SK-N-SH (cell line): ENCODE data around the gene OR7A10. TPM values are rescaled to one million over a fixed set of nuclear protein-coding genes. Genes with fewer than 3 reads are reported as not detected.

Experiments
- CTCF ChIA-PET: fragments of 300-600, 350-600 bp; formaldehyde crosslinking; extraction: SDS; loops from one replicate; lab custom pipeline; 2021; lab: Yijun Ruan, JAX
- POLR2A ChIA-PET: fragments of 350-600 bp; sonication (Branson Sonifier 250); formaldehyde crosslinking; extraction: SDS; loops from one replicate; lab custom pipeline; 2020; ENCODE audit warnings: antibody characterized with exemption, inconsistent platforms; lab: Yijun Ruan, JAX
- DNase-seq: peaks from one replicate; pipeline ENCODE4 v3.0.0; 2012
- H2AFZ ChIP-seq: fragments of 200-600 bp; sonication (generic); 2 replicates; pipeline ENCODE4 v1.8.1; 2016; ENCODE audit warnings: antibody characterized with exemption, mild to moderate bottlenecking, low read depth
- H3F3A ChIP-seq: fragments of 200-600 bp; sonication (generic); replicated peaks from 2 replicates; pipeline ENCODE3; 2016; ENCODE audit warnings: antibody characterized with exemption, mild to moderate bottlenecking; ENCODE audit not compliant: insufficient read depth
- H3K27ac ChIP-seq, 2 experiments: fragments of 200-500 bp in 1 of 2; fragments of 200-600 bp in 1 of 2; sonication (Bioruptor generic) in 1 of 2; sonication (generic), shearing (Covaris generic) in 1 of 2; 2 replicates each; pipeline versions ENCODE4 v1.5.1 to v1.6.1; 2014 to 2016; ENCODE audit warnings: low read depth in 2 of 2, inconsistent platforms in 1 of 2, low read length in 1 of 2, mild to moderate bottlenecking in 1 of 2, mixed read lengths in 1 of 2
- H3K27me3 ChIP-seq: fragments of 200-600 bp; sonication (generic), shearing (Covaris generic); 2 replicates; pipeline ENCODE4 v1.6.1; 2016; ENCODE audit warnings: mixed run types; ENCODE audit not compliant: insufficient read depth
- H3K36me3 ChIP-seq, 2 experiments: fragments of 200-500 bp in 1 of 2; fragments of 200-600 bp in 1 of 2; sonication (Bioruptor generic) in 1 of 2; sonication (generic) in 1 of 2; replicated peaks in 1 of 2; 2 replicates each; pipeline versions ENCODE3 to v1.5.1; 2014 to 2016; ENCODE audit warnings: low read length in 1 of 2, mild to moderate bottlenecking in 1 of 2; ENCODE audit not compliant: insufficient read depth in 2 of 2, control insufficient read depth in 1 of 2
- H3K4me1 ChIP-seq, 2 experiments: fragments of 200-500 bp in 1 of 2; fragments of 200-600 bp in 1 of 2; sonication (Bioruptor generic) in 1 of 2; sonication (generic), shearing (Covaris generic) in 1 of 2; 2 replicates each; pipeline versions ENCODE4 v1.5.1 to v1.6.1; 2014 to 2016; ENCODE audit warnings: low read depth in 1 of 2, low read length in 1 of 2, mixed run types in 1 of 2; ENCODE audit not compliant: insufficient read depth in 2 of 2, control insufficient read depth in 1 of 2
- H3K4me2 ChIP-seq: fragments of 200-600 bp; sonication (generic), shearing (Covaris generic); 2 replicates; pipeline ENCODE4 v1.6.1; 2017; ENCODE audit warnings: mixed run types
- H3K4me3 ChIP-seq, 2 experiments: fragments of 200-500 bp in 1 of 2; fragments of 200-600 bp in 1 of 2; sonication (Bioruptor generic) in 1 of 2; sonication (generic), shearing (Covaris generic) in 1 of 2; 2 replicates each; pipeline versions ENCODE4 v1.5.1 to v1.8.1; 2014 to 2016; ENCODE audit warnings: low read depth in 2 of 2, inconsistent platforms in 1 of 2, low read length in 1 of 2, mild to moderate bottlenecking in 1 of 2, mixed read lengths in 1 of 2, moderate library complexity in 1 of 2
- H3K79me2 ChIP-seq: fragments of 200-600 bp; sonication (generic); 2 replicates; pipeline ENCODE4 v1.8.1; 2017; ENCODE audit warnings: mild to moderate bottlenecking; ENCODE audit not compliant: insufficient read depth
- H3K9ac ChIP-seq: fragments of 200-600 bp; sonication (generic); 2 replicates; pipeline ENCODE4 v1.6.1; 2017; ENCODE audit warnings: mixed run types
- H3K9me2 ChIP-seq: fragments of 200-600 bp; sonication (generic); 2 replicates; pipeline ENCODE4 v1.6.1; 2017; ENCODE audit warnings: mixed run types
- H3K9me3 ChIP-seq: fragments of 200-600 bp; sonication (generic); 2 replicates; pipeline ENCODE4 v1.6.1; 2017; ENCODE audit warnings: mixed run types, mild to moderate bottlenecking, moderate library complexity
- H4K20me1 ChIP-seq: fragments of 200-600 bp; sonication (generic); 2 replicates; pipeline ENCODE4 v1.6.1; 2017; ENCODE audit warnings: mild to moderate bottlenecking, mixed run types; ENCODE audit not compliant: insufficient read depth
- CTCF ChIP-seq: fragments of 200-600 bp; sonication (generic); IDR thresholded peaks from 2 replicates; pipeline ENCODE4 v1.6.1; 2017; ENCODE audit warnings: antibody characterized with exemption, mild to moderate bottlenecking, moderate library complexity
- ELF1 ChIP-seq: IDR thresholded peaks from 2 replicates; pipeline ENCODE4 v1.4.0; 2012
- FOSL2 ChIP-seq: IDR thresholded peaks from 2 replicates; pipeline ENCODE4 v1.4.0; 2012; ENCODE audit warnings: low read depth, mild to moderate bottlenecking, moderate library complexity, borderline replicate concordance
- FOXJ3 ChIP-seq: sonication (generic); formaldehyde crosslinking; IDR thresholded peaks from 2 replicates; pipeline ENCODE4 v1.5.1; 2020; ENCODE audit warnings: mild to moderate bottlenecking, missing genetic modification reagents
- FOXM1 ChIP-seq: IDR thresholded peaks from 2 replicates; pipeline ENCODE4 v1.4.0; 2012; ENCODE audit warnings: low read depth, mild to moderate bottlenecking
- GATA2 ChIP-seq: sonication (generic); formaldehyde crosslinking; IDR thresholded peaks from 2 replicates; pipeline ENCODE4 v1.5.0; 2020; ENCODE audit warnings: mild to moderate bottlenecking, missing genetic modification reagents
- JUND ChIP-seq: IDR thresholded peaks from 2 replicates; pipeline ENCODE4 v1.4.0; 2012
- MEF2A ChIP-seq: IDR thresholded peaks from 2 replicates; pipeline ENCODE4 v1.4.0; 2012; ENCODE audit warnings: low read depth, borderline replicate concordance
- MXI1 ChIP-seq: IDR thresholded peaks from 2 replicates; pipeline ENCODE4 v1.6.1; 2012; ENCODE audit warnings: mild to moderate bottlenecking, low read depth, low read length, improper control_type of control experiment
- NFIC ChIP-seq: IDR thresholded peaks from 2 replicates; pipeline ENCODE4 v1.4.0; 2012; ENCODE audit warnings: borderline replicate concordance
- NRF1 ChIP-seq: IDR thresholded peaks from 2 replicates; pipeline ENCODE4 v1.6.1; 2012; ENCODE audit warnings: low read depth, mild to moderate bottlenecking, low read length
- RCOR1 ChIP-seq: fragments of 150-350 bp; IDR thresholded peaks from 2 replicates; pipeline ENCODE4 v1.6.1; 2017; ENCODE audit warnings: antibody characterized with exemption, low read length
- RFX5 ChIP-seq: IDR thresholded peaks from 2 replicates; pipeline ENCODE4 v1.6.1; 2012; ENCODE audit warnings: mild to moderate bottlenecking, improper control_type of control experiment, low read length
- RXRA ChIP-seq: IDR thresholded peaks from 2 replicates; pipeline ENCODE4 v1.4.0; 2012; ENCODE audit warnings: low read depth, mild to moderate bottlenecking, borderline replicate concordance
- SIN3A ChIP-seq: IDR thresholded peaks from 2 replicates; pipeline ENCODE4 v1.6.1; 2012; ENCODE audit warnings: low read depth, mild to moderate bottlenecking, low read length, moderate library complexity, borderline replicate concordance
- TAF1 ChIP-seq: IDR thresholded peaks from 2 replicates; pipeline ENCODE4 v1.6.1; 2012; ENCODE audit warnings: low read depth, mild to moderate bottlenecking, low read length, moderate library complexity, borderline replicate concordance
- TCF12 ChIP-seq: IDR thresholded peaks from 2 replicates; pipeline ENCODE4 v1.4.0; 2012
- WGBS: methylation state at CpG from one replicate; pipeline ENCODE4 v1.1.6; 2017; ENCODE audit warnings: low lambda C conversion rate; 5-methylcytosine and 5-hydroxymethylcytosine counted together
- polyA plus RNA-seq, 3 experiments: library from polyadenylated mRNA; depleted of rRNA; stranded (reverse); fragments of >200 nt; gene quantifications; 2 replicates each; pipeline ENCODE4 v1.2.3, GENCODE V29; 2012
- TF ChIP-seq, protein P1 (sequence below): fragments of 150-350 bp; IDR thresholded peaks from 2 replicates; pipeline ENCODE4 v1.6.1; 2016; ENCODE audit warnings: mild to moderate bottlenecking, low read depth, low read length

The OR7A10 gene
- polyA plus RNA-seq, 1 of the 3 experiments (the other 2 are of a cell fraction) = not detected

GRCh38 chr19:14814982-14815652 is 33.6 kb downstream of the OR7A10 start:
- Histone ChIP-seq H3K27ac (no peak overlapping the region), H3K9me3 (no peaks in the 10 kb centered on the region), H3K4me1 (no peaks in the 10 kb centered on the region), H3K79me2 (no peaks in the 10 kb centered on the region), H3K27me3 (peaks cover 22% of the 10 kb centered on the region; the same call in 1 of the 2 replicates), H3K4me2 (no peak overlapping the region), H3K9ac (no peak overlapping the region), H3K4me3 (no peak overlapping the region), H3K36me3 (no peaks in the 10 kb centered on the region), H2AFZ (no peak overlapping the region), H4K20me1 (no peaks in the 10 kb centered on the region), H3K9me2 (no peaks in the 10 kb centered on the region), H3F3A (no peaks in the 10 kb centered on the region)
- TF ChIP-seq SIN3A (no peak), TCF12 (no peak), TAF1 (no peak), FOSL2 (no peak), RXRA (no peak), NRF1 (no peak), GATA2 (CRISPR knock-in tag) (no peak), FOXM1 (no peak), MEF2A (no peak), RFX5 (no peak), ELF1 (no peak), NFIC (no peak)
- TF ChIP-seq, protein P1, sequence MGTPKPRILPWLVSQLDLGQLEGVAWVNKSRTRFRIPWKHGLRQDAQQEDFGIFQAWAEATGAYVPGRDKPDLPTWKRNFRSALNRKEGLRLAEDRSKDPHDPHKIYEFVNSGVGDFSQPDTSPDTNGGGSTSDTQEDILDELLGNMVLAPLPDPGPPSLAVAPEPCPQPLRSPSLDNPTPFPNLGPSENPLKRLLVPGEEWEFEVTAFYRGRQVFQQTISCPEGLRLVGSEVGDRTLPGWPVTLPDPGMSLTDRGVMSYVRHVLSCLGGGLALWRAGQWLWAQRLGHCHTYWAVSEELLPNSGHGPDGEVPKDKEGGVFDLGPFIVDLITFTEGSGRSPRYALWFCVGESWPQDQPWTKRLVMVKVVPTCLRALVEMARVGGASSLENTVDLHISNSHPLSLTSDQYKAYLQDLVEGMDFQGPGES = no peak
- WGBS = 4% methylated on average over 2 of the region's 2 CpGs
- DNase-seq = no peak
- CTCF ChIA-PET = no interaction called here
- POLR2A ChIA-PET = no interaction called here

DNA sequence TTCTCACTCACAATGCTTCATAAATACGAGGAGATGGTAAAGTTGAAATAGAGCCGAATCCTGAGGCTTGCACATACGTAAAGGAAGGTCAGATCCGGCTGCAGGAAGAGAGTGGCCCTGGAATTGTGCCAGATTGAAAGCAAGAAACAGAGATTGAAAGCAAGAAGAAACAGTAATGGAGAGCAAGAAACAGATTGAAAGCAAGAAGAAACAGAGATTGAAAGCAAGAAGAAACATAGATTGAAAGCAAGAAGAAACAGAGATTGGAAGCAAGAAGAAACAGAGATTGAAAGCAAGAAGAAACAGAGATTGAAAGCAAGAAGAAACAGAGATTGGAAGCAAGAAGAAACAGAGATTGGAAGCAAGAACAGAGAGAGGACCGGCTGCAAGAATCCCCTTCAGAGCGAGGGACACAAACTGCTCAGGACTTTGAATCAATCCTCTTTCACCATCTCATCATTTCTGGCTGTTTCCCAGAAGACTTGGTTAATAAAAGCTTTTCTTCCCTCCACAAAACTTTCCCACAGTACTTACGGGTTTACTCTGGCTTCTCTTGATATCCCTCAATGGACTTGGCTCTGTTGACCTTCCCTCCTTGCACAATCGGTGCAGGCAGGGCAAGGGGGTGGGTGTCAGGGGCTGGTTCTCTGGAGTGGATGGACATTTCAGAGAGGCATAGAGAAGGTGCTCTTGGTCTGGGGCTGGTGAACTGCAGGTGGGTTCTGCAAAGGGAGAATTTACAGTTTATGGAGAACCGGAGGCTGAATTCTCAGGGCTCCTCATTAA is 39.3 kb downstream of the OR7A10 start:
- no peaks in the 10 kb centered on the region for H4K20me1 ChIP-seq
- no peaks in the 10 kb centered on the region for H3K4me1 ChIP-seq
- TF ChIP-seq RCOR1 (no peak), RXRA (no peak), FOXM1 (no peak), MXI1 (no peak), JUND (no peak), FOXJ3 (CRISPR knock-in tag) (no peak), CTCF (no peak), GATA2 (CRISPR knock-in tag) (no peak), TAF1 (no peak)
- H3K9ac ChIP-seq = no peak overlapping the region
- POLR2A ChIA-PET = no interaction called here
- H3K36me3 ChIP-seq = no peaks in the 10 kb centered on the region
- WGBS = 3% methylated on average over 9 of the region's 9 CpGs
- CTCF ChIA-PET = no interaction called here
- H3K27ac ChIP-seq = no peak overlapping the region
- no peak overlapping the region for H2AFZ ChIP-seq
- H3K9me2 ChIP-seq = no peaks in the 10 kb centered on the region
- no peaks in the 10 kb centered on the region for H3K9me3 ChIP-seq
- peaks cover 33% of the 10 kb centered on the region; the same call in 1 of the 2 replicates for H3K27me3 ChIP-seq
- no peak for DNase-seq
- no peaks in the 10 kb centered on the region for H3F3A ChIP-seq
- H3K4me3 ChIP-seq = no peak overlapping the region
- H3K79me2 ChIP-seq = no peaks in the 10 kb centered on the region
- H3K4me2 ChIP-seq = no peak overlapping the region
